Liver (tissue), 9 donors: ENCODE measurements around the gene CSTPP1. TPM values are rescaled to one million over a fixed set of nuclear protein-coding genes. Genes with fewer than 3 reads are reported as not detected.

Experiments
- DNase-seq: peaks from one replicate; pipeline ENCODE4 v3.0.0-alpha.2; 2017; ENCODE audit warnings: low spot score
- H3K27ac ChIP-seq, 2 donors: one replicate each; pipeline ENCODE4 v1.7.0; 2013; ENCODE audit warnings: inconsistent platforms in 2 of 2, low read length in 2 of 2, control low read depth in 1 of 2, low read depth in 1 of 2, mild to moderate bottlenecking in 1 of 2
- H3K27me3 ChIP-seq, 4 donors: one replicate each; pipeline versions ENCODE4 v1.6.1 to v1.7.0; 2013; ENCODE audit warnings: low read length in 3 of 4, inconsistent platforms in 1 of 4, mild to moderate bottlenecking in 1 of 4, moderate library complexity in 1 of 4; ENCODE audit not compliant: control insufficient read depth in 4 of 4, insufficient read depth in 4 of 4
- H3K36me3 ChIP-seq, 4 donors: one replicate each; pipeline versions ENCODE4 v1.6.1 to v1.7.0; 2013; ENCODE audit warnings: low read length in 3 of 4, mild to moderate bottlenecking in 3 of 4, low read depth in 1 of 4, moderate library complexity in 1 of 4; ENCODE audit not compliant: control insufficient read depth in 4 of 4, insufficient read depth in 3 of 4
- H3K4me1 ChIP-seq, 4 donors: one replicate each; pipeline versions ENCODE4 v1.6.1 to v1.7.0; 2013; ENCODE audit warnings: low read length in 3 of 4, mild to moderate bottlenecking in 3 of 4, moderate library complexity in 1 of 4; ENCODE audit not compliant: control insufficient read depth in 4 of 4, insufficient read depth in 4 of 4
- H3K4me3 ChIP-seq, 3 donors: one replicate each; pipeline versions ENCODE4 v1.6.1 to v1.7.0; 2013; ENCODE audit warnings: low read length in 3 of 3, control low read depth in 1 of 3, low read depth in 1 of 3, mild to moderate bottlenecking in 1 of 3
- H3K9ac ChIP-seq, 2 donors: one replicate each; pipeline ENCODE4 v1.7.0; 2013; ENCODE audit warnings: low read length in 2 of 2, mild to moderate bottlenecking in 2 of 2, moderate library complexity in 2 of 2, control low read depth in 1 of 2, low read depth in 1 of 2
- H3K9me3 ChIP-seq, 4 donors: one replicate each; pipeline versions ENCODE4 v1.6.1 to v1.7.0; 2013; ENCODE audit warnings: low read length in 3 of 4; ENCODE audit not compliant: control insufficient read depth in 4 of 4
- ATF3 ChIP-seq: IDR thresholded peaks from 2 replicates; pipeline ENCODE4 v1.6.1; 2016; ENCODE audit warnings: antibody characterized with exemption
- CTCF ChIP-seq: fragments of 150-350 bp; IDR thresholded peaks from 2 replicates; pipeline ENCODE4 v1.5.1; 2017; ENCODE audit warnings: improper control_type of control experiment, low read depth, low read length; ENCODE audit not compliant: missing input control
- FOXA1 ChIP-seq: IDR thresholded peaks from 2 replicates; pipeline ENCODE4 v1.6.1; 2016; ENCODE audit warnings: antibody characterized with exemption
- FOXA2 ChIP-seq: IDR thresholded peaks from 2 replicates; pipeline ENCODE4 v1.6.1; 2016; ENCODE audit warnings: antibody characterized with exemption
- GABPA ChIP-seq, 2 donors: IDR thresholded peaks in 1 of 2; conservative IDR thresholded peaks in 1 of 2; 2 replicates each; pipeline ENCODE4 v1.6.1; 2016; ENCODE audit warnings: antibody characterized with exemption in 2 of 2, mild to moderate bottlenecking in 1 of 2, moderate library complexity in 1 of 2
- HNF4A ChIP-seq, 2 donors: conservative IDR thresholded peaks; 2 replicates each; pipeline ENCODE4 v1.6.1; 2016; ENCODE audit warnings: antibody characterized with exemption in 2 of 2, mild to moderate bottlenecking in 2 of 2
- HNF4G ChIP-seq: IDR thresholded peaks from 2 replicates; pipeline ENCODE4 v1.6.1; 2016; ENCODE audit warnings: antibody characterized with exemption
- JUND ChIP-seq, 2 donors: IDR thresholded peaks; 2 replicates each; pipeline ENCODE4 v1.6.1; 2016; ENCODE audit warnings: antibody characterized with exemption in 2 of 2
- MAX ChIP-seq: IDR thresholded peaks from 2 replicates; pipeline ENCODE4 v1.6.1; 2016; ENCODE audit warnings: antibody characterized with exemption
- RAD21 ChIP-seq, 2 donors: IDR thresholded peaks; 2 replicates each; pipeline ENCODE4 v1.6.1; 2016; ENCODE audit warnings: antibody characterized with exemption in 2 of 2, mild to moderate bottlenecking in 2 of 2
- REST ChIP-seq: IDR thresholded peaks from 2 replicates; pipeline ENCODE4 v1.6.1; 2016; ENCODE audit warnings: antibody characterized with exemption, mild to moderate bottlenecking
- RXRA ChIP-seq, 2 donors: IDR thresholded peaks; 2 replicates each; pipeline ENCODE4 v1.6.1; 2017 to 2018; ENCODE audit warnings: antibody characterized with exemption in 2 of 2, mild to moderate bottlenecking in 1 of 2
- SP1 ChIP-seq: IDR thresholded peaks from 2 replicates; pipeline ENCODE4 v1.6.1; 2018; ENCODE audit warnings: antibody characterized with exemption, mild to moderate bottlenecking
- TAF1 ChIP-seq: conservative IDR thresholded peaks from 2 replicates; pipeline ENCODE4 v1.6.1; 2016; ENCODE audit warnings: antibody characterized with exemption, mild to moderate bottlenecking
- YY1 ChIP-seq: IDR thresholded peaks from 2 replicates; pipeline ENCODE4 v1.6.1; 2016; ENCODE audit warnings: antibody characterized with exemption, mild to moderate bottlenecking
- ZBTB33 ChIP-seq: IDR thresholded peaks from 2 replicates; pipeline ENCODE4 v1.6.1; 2016; ENCODE audit warnings: antibody characterized with exemption
- WGBS: extraction: QIAGEN DNeasy Blood & Tissue Kit; methylation state at CpG from one replicate; pipeline ENCODE4 v1.1.7; 2013; 5-methylcytosine and 5-hydroxymethylcytosine counted together
- polyA plus RNA-seq, 2 donors: library from polyadenylated mRNA; stranded (reverse) in 1 of 2; unstranded in 1 of 2; fragments of 200-250 nt in 1 of 2; fragments of >200 nt in 1 of 2; fragmentation: Nextera tagmentation in 1 of 2; extraction: Ambion mirVana in 1 of 2; gene quantifications; one replicate each; pipeline versions ENCODE4 v1.2.1 to v1.2.3, GENCODE V29; 2013 to 2015
- total RNA-seq, 2 donors: library from RNA; depleted of rRNA; stranded (reverse); fragments of >200 nt; gene quantifications; one replicate each; pipeline ENCODE4 v1.2.3, GENCODE V29; 2014
- donor health status: healthy.
- donor health status: healthy.
- donor health status: healthy.
- donor health status: healthy.
- donor health status: healthy.

Gene CSTPP1
- total and polyA plus RNA-seq, 4 donors: 5.4 to 6.6 (median 5.7) TPM

GRCh38 chr11:47052165-47052564 is 115.6 kb downstream of the CSTPP1 start (continued):
- no peak for TF ChIP-seq ZBTB33

- TF ChIP-seq RXRA (IDR thresholded peaks at IDR 0.05): no peak
- no peak for TF ChIP-seq HNF4A (conservative IDR thresholded peaks at IDR 0.05)
- no peak for TF ChIP-seq FOXA2
- TF ChIP-seq MAX: no peak
- no peak for TF ChIP-seq HNF4G
- no peak for TF ChIP-seq FOXA1
- no peak for TF ChIP-seq REST
- TF ChIP-seq RAD21 (IDR thresholded peaks at IDR 0.05): no peak
- TF ChIP-seq SP1: no peak
- TF ChIP-seq YY1: no peak
- no peak for TF ChIP-seq JUND (IDR thresholded peaks at IDR 0.05)
- no peak for TF ChIP-seq ZBTB33
- H3K9me3 ChIP-seq: no peaks in the 10 kb centered on the region
- no peaks in the 10 kb centered on the region for H3K27me3 ChIP-seq
- no peaks in the 10 kb centered on the region for H3K36me3 ChIP-seq
- H3K27ac ChIP-seq: no peak overlapping the region
- no peak overlapping the region for H3K4me3 ChIP-seq
- no peaks in the 10 kb centered on the region for H3K4me1 ChIP-seq
- no peak overlapping the region for H3K9ac ChIP-seq
- no peak for DNase-seq
Measured at GRCh38 chr11:47052576-47052975, 116.0 kb downstream of the CSTPP1 start.

GRCh38 chr11:47055534-47055933 is 119.0 kb downstream of the CSTPP1 start:
- Histone ChIP-seq H3K9me3 (peaks cover 0 to 2% (median 0%) of the 10 kb centered on the region in 4 donors), H3K27me3 (no peaks in the 10 kb centered on the region), H3K4me3 (no peak overlapping the region), H3K27ac (no peak overlapping the region), H3K36me3 (peaks cover 0 to 2% (median 0%) of the 10 kb centered on the region in 4 donors), H3K9ac (no peak overlapping the region), H3K4me1 (no peaks in the 10 kb centered on the region)
- 95% methylated on average over 1 of the region's 1 CpG for WGBS
- no peak for TF ChIP-seq CTCF
- no peak for TF ChIP-seq RAD21 (IDR thresholded peaks at IDR 0.05)
- no peak for TF ChIP-seq ATF3
- no peak for TF ChIP-seq HNF4A (conservative IDR thresholded peaks at IDR 0.05)
- TF ChIP-seq FOXA2: no peak
- no peak for TF ChIP-seq SP1
- TF ChIP-seq RXRA (IDR thresholded peaks at IDR 0.05): no peak
- no peak for TF ChIP-seq HNF4G
- TF ChIP-seq FOXA1: no peak
- no peak for TF ChIP-seq ZBTB33
- no peak for TF ChIP-seq JUND (IDR thresholded peaks at IDR 0.05)
- no peak for TF ChIP-seq YY1
- TF ChIP-seq MAX: no peak
- TF ChIP-seq GABPA (IDR thresholded peaks at IDR 0.05 in 1 of 2, conservative IDR thresholded peaks at IDR 0.05 in 1 of 2): no peak
- TF ChIP-seq TAF1: no peak
- no peak for DNase-seq
